K562 (cell line): ENCODE results near the gene ACOX1. TPM values are rescaled to one million over a fixed set of nuclear protein-coding genes. Genes with fewer than 3 reads are reported as not detected.

Source experiments
- ARHGAP35 ChIP-seq: fragments of 450-650 bp; IDR thresholded peaks from 2 replicates; pipeline ENCODE4 v1.6.1; 2018; ENCODE audit not compliant: partially characterized antibody
- CREB1 ChIP-seq, 2 experiments: sonication (generic) in 1 of 2; formaldehyde crosslinking in 1 of 2; IDR thresholded peaks; 2 replicates each; pipeline versions ENCODE4 v1.6.1 to v1.8.0; 2012 to 2022; ENCODE audit warnings: inconsistent platforms in 1 of 2, mild to moderate bottlenecking in 1 of 2, missing genetic modification reagents in 1 of 2, moderate library complexity in 1 of 2
- FOXA3 ChIP-seq, 2 experiments: fragments of 450-650 bp in 1 of 2; sonication (generic) in 1 of 2; formaldehyde crosslinking; IDR thresholded peaks in 1 of 2; conservative IDR thresholded peaks in 1 of 2; 2 replicates each; pipeline versions ENCODE4 v1.4.0 to v1.8.0; 2020 to 2022; ENCODE audit warnings: mild to moderate bottlenecking in 2 of 2, missing genetic modification reagents in 1 of 2
- GATAD2B ChIP-seq: fragments of 450-650 bp; IDR thresholded peaks from 2 replicates; pipeline ENCODE4 v1.6.1; 2017; ENCODE audit warnings: mild to moderate bottlenecking, borderline replicate concordance
- GTF3C2 ChIP-seq: IDR thresholded peaks from 3 replicates; pipeline ENCODE4 v1.6.1; 2011; ENCODE audit warnings: borderline replicate concordance, mild to moderate bottlenecking, moderate library complexity; ENCODE audit not compliant: insufficient read length; ENCODE audit errors: extremely low read depth
- HBP1 ChIP-seq: fragments of 450-650 bp; formaldehyde crosslinking; IDR thresholded peaks from 2 replicates; pipeline ENCODE4 v1.4.0; 2022; ENCODE audit warnings: missing genetic modification characterization
- HNRNPL ChIP-seq: fragments of 200-400 bp; formaldehyde crosslinking; IDR thresholded peaks from 2 replicates; pipeline ENCODE4 v1.6.1; 2017; ENCODE audit warnings: low read depth, mild to moderate bottlenecking, low read length
- KAT2B ChIP-seq: IDR thresholded peaks from one replicate; pipeline ENCODE4 v1.6.1; 2012; ENCODE audit warnings: low read depth, mild to moderate bottlenecking, control low read depth, inconsistent platforms, low read length, moderate library complexity
- KLF13 ChIP-seq: fragments of 450-650 bp; IDR thresholded peaks from 2 replicates; pipeline ENCODE4 v1.6.1; 2016; ENCODE audit warnings: missing genetic modification characterization, low read depth, mild to moderate bottlenecking, missing compliant biosample characterization, moderate library complexity, borderline replicate concordance
- NFATC3 ChIP-seq: fragments of 450-650 bp; IDR thresholded peaks from 2 replicates; pipeline ENCODE4 v1.6.1; 2017; ENCODE audit warnings: mild to moderate bottlenecking
- NFIC ChIP-seq: fragments of 450-650 bp; IDR thresholded peaks from 2 replicates; pipeline ENCODE4 v1.6.1; 2017; ENCODE audit warnings: mild to moderate bottlenecking, inconsistent platforms
- NFXL1 ChIP-seq: fragments of 450-650 bp; formaldehyde crosslinking; IDR thresholded peaks from 2 replicates; pipeline ENCODE4 v1.4.0; 2021; ENCODE audit warnings: mild to moderate bottlenecking
- PTBP1 ChIP-seq: fragments of 200-400 bp; formaldehyde crosslinking; IDR thresholded peaks from 2 replicates; pipeline ENCODE4 v1.6.1; 2017; ENCODE audit warnings: low read depth, low read length
- RAD51 ChIP-seq: fragments of 450-650 bp; IDR thresholded peaks from 2 replicates; pipeline ENCODE4 v1.7.1; 2016; ENCODE audit warnings: low read depth, mild to moderate bottlenecking, borderline replicate concordance
- RNF2 ChIP-seq: sonication (generic); IDR thresholded peaks from 2 replicates; pipeline ENCODE4 v1.6.1; 2016
- RUNX1 ChIP-seq: sonication (generic); IDR thresholded peaks from 2 replicates; pipeline ENCODE4 v1.6.1; 2016; ENCODE audit warnings: antibody characterized with exemption, low read depth
- SMARCA5 ChIP-seq: fragments of 450-650 bp; IDR thresholded peaks from 2 replicates; pipeline ENCODE4 v1.6.1; 2016
- SP1 ChIP-seq: sonication (generic); formaldehyde crosslinking; IDR thresholded peaks from 2 replicates; pipeline ENCODE4 v1.8.1; 2022; ENCODE audit warnings: mild to moderate bottlenecking, missing genetic modification reagents
- SRF ChIP-seq, 2 experiments: fragments of 250-450, 450-650 bp in 1 of 2; sonication (Bioruptor Pico) in 1 of 2; sonication (generic) in 1 of 2; formaldehyde crosslinking; IDR thresholded peaks; 2 replicates each; pipeline versions ENCODE4 v1.5.0 to v1.5.1; 2020 to 2022; ENCODE audit warnings: mild to moderate bottlenecking in 1 of 2, missing genetic modification reagents in 1 of 2
- THRAP3 ChIP-seq: fragments of 450-650 bp; IDR thresholded peaks from 2 replicates; pipeline ENCODE4 v1.6.1; 2016; ENCODE audit warnings: mild to moderate bottlenecking, inconsistent platforms, borderline replicate concordance
- XRCC5 ChIP-seq: fragments of 200-400 bp; formaldehyde crosslinking; IDR thresholded peaks from 2 replicates; pipeline ENCODE4 v1.6.1; 2017; ENCODE audit warnings: low read depth, mild to moderate bottlenecking, low read length
- ZKSCAN8 ChIP-seq: fragments of 200-800 bp; sonication (Bioruptor generic); IDR thresholded peaks from 2 replicates; pipeline ENCODE4 v1.6.1; 2016; ENCODE audit warnings: missing genetic modification characterization, missing compliant biosample characterization
- polyA plus RNA-seq, 8 experiments: library from polyadenylated mRNA; depleted of rRNA in 4 of 8; stranded (reverse) in 5 of 8; unstranded in 3 of 8; fragments of >200 nt; fragmentation: Nextera tagmentation in 2 of 8; fragmentation: Illumina TruSeq in 1 of 8; extraction: Ambion mirVana in 2 of 8; extraction: Trizol in 1 of 8; gene quantifications; 2 replicates each; pipeline versions ENCODE4 v1.2.1 to v1.2.3, GENCODE V29; 2011 to 2014; ENCODE audit warnings: inconsistent platforms in 1 of 8, missing spikeins in 1 of 8
- total RNA-seq, 7 experiments: library from RNA; depleted of rRNA in 6 of 7; stranded (reverse); fragments of >200 nt in 6 of 7; fragmentation: Illumina TruSeq in 2 of 7; extraction: Trizol in 2 of 7; gene quantifications; 2 replicates each; pipeline versions ENCODE4 v1.2.1 to v1.2.3, GENCODE V29; 2011 to 2021; ENCODE audit warnings: low replicate concordance in 1 of 7

The ACOX1 gene
- total and polyA plus RNA-seq, 9 of the 15 experiments (the other 6 are each of a cell fraction or from before 2014, with no cell fraction given) = 7.8 to 24.1 (median 14.5) TPM

- no peak for TF ChIP-seq GTF3C2
- TF ChIP-seq NFIC = peak; percentile 57
- no peak for TF ChIP-seq ARHGAP35
- TF ChIP-seq THRAP3 = no peak
- TF ChIP-seq HNRNPL = peak; percentile 72
- TF ChIP-seq GATAD2B = no peak
- peak in 1 of 2 experiments; percentile 64; a peak in 3 of 4 replicates for TF ChIP-seq SRF (CRISPR knock-in tag; IDR thresholded peaks at IDR 0.05)
- TF ChIP-seq XRCC5 = no peak
- TF ChIP-seq NFXL1 (CRISPR knock-in tag) = no peak
- peak; percentile 72; the same call in 1 of the 2 replicates for TF ChIP-seq SP1 (CRISPR knock-in tag)
- TF ChIP-seq HBP1 (CRISPR knock-in tag) = peak; percentile 70; the same call in 1 of the 2 replicates
- TF ChIP-seq RUNX1 = no peak; the same call in 1 of the 2 replicates
- TF ChIP-seq KAT2B = no peak
- TF ChIP-seq RNF2 = 0 out of 2 replicates have a peak, but pooled peaks have one; percentile 71
- TF ChIP-seq ZKSCAN8 = no peak
- TF ChIP-seq FOXA3 (CRISPR knock-in tag; conservative IDR thresholded peaks at IDR 0.05 in 1 of 2, IDR thresholded peaks at IDR 0.05 in 1 of 2) = no peak
- TF ChIP-seq KLF13 (tag) = no peak
- no peak for TF ChIP-seq SMARCA5
- peak; percentile 44; the same call in 1 of the 2 replicates for TF ChIP-seq CREB1 (IDR thresholded peaks at IDR 0.05)
- peak; percentile 74 for TF ChIP-seq CREB1 (CRISPR knock-in tag; IDR thresholded peaks at IDR 0.05)
- no peak for TF ChIP-seq RAD51
- TF ChIP-seq NFATC3 = no peak
- TF ChIP-seq PTBP1 = no peak
These were observed 38.1 kb downstream of the ACOX1 start, which contains the start of gene FBF1 (continued) for GRCh38 chr17:75940727-75941441.
